Fibroblast of pulmonary artery (primary cell): Measurements from ENCODE around the gene CNNM3.

Experiments
- DNase-seq: peaks from one replicate; pipeline ENCODE4 v3.0.0-alpha.2; 2010; ENCODE audit warnings: low read depth
- H3K4me3 ChIP-seq: replicated peaks from 2 replicates; pipeline ENCODE4 v1.5.1; 2011; ENCODE audit warnings: low read depth, mild to moderate bottlenecking, control low read depth, low read length, moderate library complexity
- TF ChIP-seq, protein P1 (sequence below): IDR thresholded peaks from 2 replicates; pipeline ENCODE4 v1.5.1; 2011; ENCODE audit warnings: mild to moderate bottlenecking, control low read depth, low read length, inconsistent platforms; ENCODE audit errors: missing control alignments

Gene CNNM3

DNA sequence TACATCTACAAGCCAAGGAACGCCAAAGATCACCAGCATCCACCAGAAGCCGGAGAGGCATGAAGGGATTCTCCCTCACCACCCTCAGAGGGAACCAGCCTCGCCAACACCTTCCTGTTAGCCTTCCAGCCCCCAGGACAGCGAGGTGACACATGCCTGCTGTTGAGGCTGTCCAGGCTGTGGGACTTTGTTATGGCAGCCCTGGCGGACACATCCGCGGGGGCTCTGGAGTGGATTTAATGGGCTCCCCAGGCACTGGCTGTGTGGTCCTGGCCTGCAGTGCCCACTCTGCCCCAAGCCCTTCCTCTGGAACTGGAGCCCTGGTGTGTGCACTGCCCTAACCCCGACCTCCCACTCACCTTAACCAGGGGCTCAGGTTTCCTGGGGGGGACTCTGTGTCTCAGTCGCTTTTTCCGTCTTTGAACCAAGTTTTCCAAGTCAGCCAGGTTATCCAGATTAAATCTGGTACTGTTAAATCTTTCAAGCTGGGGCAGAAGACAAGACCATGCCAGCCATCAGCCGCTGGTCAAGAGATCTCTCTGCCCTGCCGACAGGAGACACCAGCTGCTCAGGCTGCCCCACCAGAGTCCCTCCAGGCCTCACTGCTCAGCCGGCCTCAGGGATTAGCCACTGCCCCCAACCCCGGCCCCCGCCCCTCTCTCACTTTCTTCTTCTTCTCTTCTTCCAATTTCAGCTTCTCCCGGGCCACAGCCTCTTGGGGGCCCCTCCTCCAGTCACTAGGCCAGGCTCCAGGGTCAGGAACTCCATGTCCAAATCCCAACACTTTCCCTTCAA lies 25.8 kb downstream of the CNNM3 start:
- TF ChIP-seq, protein P1, sequence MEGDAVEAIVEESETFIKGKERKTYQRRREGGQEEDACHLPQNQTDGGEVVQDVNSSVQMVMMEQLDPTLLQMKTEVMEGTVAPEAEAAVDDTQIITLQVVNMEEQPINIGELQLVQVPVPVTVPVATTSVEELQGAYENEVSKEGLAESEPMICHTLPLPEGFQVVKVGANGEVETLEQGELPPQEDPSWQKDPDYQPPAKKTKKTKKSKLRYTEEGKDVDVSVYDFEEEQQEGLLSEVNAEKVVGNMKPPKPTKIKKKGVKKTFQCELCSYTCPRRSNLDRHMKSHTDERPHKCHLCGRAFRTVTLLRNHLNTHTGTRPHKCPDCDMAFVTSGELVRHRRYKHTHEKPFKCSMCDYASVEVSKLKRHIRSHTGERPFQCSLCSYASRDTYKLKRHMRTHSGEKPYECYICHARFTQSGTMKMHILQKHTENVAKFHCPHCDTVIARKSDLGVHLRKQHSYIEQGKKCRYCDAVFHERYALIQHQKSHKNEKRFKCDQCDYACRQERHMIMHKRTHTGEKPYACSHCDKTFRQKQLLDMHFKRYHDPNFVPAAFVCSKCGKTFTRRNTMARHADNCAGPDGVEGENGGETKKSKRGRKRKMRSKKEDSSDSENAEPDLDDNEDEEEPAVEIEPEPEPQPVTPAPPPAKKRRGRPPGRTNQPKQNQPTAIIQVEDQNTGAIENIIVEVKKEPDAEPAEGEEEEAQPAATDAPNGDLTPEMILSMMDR = no peak
- DNase-seq = no peak
- no peak overlapping the region for H3K4me3 ChIP-seq

DNA sequence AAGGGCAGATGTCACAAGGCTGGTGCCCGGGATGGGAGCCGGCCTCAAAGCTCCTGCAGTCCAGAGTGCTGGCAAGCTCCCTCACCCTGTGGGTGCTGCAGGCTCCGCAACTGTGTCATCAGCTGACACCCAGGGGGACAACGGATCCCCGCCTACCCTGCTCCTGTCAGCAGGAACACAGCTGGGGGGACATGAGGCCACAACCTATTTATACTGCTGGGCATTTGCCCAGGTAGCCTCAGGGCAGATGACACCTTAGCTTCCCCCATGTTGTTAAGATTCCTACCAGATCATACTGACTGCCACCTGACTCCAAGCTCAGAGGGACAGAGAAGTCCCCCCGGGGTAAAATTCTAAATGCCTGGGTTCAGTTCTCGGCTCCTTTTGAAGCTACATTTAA lies 26.5 kb downstream of the CNNM3 start:
- no peak for DNase-seq
- no peak overlapping the region for H3K4me3 ChIP-seq
- TF ChIP-seq, protein P1 = no peak

DNA sequence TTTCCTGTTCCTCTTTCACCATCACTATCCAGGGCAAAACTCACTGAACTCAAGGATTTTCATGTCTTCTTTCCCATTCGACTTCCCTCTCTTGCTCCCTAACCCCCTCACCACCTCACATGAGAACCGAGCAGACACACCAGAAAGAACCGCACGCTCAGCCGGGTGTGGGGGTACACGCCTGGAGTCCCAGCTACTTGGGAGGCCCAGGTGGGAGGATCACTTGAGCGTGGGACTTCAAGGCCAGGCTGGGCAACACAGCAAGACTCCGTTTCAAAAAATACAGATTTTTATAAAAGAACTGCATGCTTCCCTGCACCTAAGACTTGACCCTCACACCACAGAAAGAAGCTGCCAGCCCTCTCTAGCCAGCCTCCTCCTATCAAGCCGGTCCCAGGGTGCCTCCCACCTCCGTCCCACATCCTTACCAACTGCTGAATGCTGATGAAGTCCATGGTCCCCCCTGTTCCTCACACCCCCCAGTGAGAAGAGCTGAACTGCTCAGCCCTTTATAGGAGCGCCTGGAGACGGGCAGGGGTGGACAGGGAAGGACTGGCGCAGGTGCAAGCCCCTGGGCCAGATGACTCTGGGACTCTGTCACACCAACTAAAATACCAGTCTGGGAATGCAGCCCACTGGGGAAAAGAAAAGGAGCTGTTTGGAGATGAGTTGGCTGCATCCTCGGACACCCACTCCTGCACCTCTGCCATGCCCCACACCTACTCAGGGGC lies 27.6 kb downstream of the CNNM3 start, which contains the start of gene ANKRD23:
TSS of gene ANKRD23 (minus strand) at position 484 of the 731 bp plus-strand sequence. CDS start at position 455, 29 bp downstream.
- no peak within 1 kb of the TSS for H3K4me3 ChIP-seq
- TF ChIP-seq, protein P1 = no peak
- no peak for DNase-seq

DNA sequence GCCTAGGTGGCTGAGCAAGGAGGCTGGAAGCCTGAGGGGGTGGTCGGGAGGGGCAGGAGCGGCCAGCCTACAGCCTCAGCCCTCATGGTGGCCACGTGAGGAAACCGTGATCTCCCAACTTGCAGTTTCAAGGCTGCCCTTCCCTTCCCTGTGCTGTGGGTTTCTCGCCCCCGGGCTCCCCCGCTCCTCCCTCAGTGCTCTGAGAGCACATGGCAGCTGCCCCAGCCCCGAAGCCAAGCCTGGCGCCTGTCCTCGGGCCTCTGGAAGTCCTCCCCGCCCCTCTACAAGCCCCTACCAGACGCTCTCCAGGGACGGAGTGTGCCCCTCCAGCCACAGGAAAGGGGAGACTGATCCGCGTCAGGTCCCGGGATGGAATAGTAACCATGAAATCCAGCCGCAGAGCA lies 28.3 kb downstream of the CNNM3 start:
- TF ChIP-seq, protein P1 = no peak
- DNase-seq = no peak

DNA sequence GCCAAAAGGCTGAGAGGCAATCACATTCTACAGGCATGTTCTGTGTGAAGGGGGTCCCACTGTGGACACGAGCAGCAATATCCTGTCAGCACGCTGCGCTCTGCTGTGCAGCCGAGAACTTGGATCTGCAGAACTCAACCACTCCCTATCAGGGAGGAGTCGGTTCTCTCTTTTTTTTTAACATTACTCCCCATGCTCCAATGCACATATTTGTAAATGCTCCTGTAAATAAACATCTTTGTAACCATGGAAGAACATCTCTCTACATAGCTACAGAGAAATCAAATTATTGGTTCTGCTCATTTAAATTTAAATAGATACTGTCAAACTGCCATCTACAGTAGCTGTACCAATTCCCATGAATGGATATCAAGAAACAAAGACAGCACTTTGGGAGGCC lies 30.8 kb downstream of the CNNM3 start:
- no peak for DNase-seq
- TF ChIP-seq, protein P1 = no peak
- H3K4me3 ChIP-seq = no peak overlapping the region

More for the DNA sequence above, 28.3 kb downstream of the CNNM3 start:
- no peak overlapping the region for H3K4me3 ChIP-seq

DNA sequence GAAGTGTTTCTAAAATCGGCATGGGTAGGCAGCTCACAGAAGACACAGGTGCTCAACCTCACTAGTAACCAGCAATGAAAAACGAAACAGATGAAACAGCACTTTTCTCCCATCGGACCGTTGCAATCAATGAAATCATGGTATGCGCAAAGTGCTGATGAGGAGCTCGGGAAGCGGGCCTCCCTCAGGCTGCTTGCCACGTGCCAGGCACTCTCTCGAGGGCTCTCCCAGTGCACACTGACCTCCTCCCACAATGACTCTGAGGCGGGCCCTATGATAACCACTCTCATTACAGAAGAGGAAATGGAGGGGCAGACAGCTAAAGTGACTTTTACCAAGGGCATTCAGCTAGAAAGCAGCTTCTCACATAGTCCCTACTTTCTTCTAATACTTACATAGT lies 31.5 kb downstream of the CNNM3 start:
- TF ChIP-seq, protein P1 = no peak
- H3K4me3 ChIP-seq = no peak overlapping the region
- DNase-seq = no peak

DNA sequence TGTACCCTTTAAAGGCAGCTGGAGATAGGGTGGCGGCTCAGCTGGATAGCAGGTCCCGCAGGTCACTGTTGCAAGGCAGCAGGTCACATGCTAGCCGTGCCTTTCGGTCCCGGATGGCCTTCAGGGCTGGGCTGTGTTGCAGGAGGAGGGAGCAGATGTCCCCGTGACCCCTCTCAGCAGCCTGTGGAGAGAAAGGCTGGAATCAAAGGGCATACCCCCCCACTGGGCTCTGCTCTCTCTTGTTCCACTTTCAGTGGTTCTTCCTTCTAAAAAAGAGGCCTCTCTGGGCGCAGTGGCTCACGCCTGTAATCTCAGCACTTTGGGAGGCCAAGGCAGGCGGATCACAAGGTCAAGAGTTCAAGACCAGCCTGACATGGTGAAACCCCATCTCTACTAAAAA lies 32.2 kb downstream of the CNNM3 start:
- TF ChIP-seq, protein P1 = no peak
- no peak overlapping the region for H3K4me3 ChIP-seq

More for the DNA sequence above, 32.2 kb downstream of the CNNM3 start:
- no peak for DNase-seq
